Spleen (tissue), 7 donors: ENCODE results near the gene PODXL.

Experiments used
- POLR2A ChIP-seq, 3 donors: fragments of 450-650 bp; IDR thresholded peaks; one replicate each; pipeline ENCODE4 v1.5.1; 2017; ENCODE audit warnings: antibody characterized with exemption in 3 of 3, mild to moderate bottlenecking in 1 of 3
- POLR2AphosphoS5 ChIP-seq, 3 donors: sonication (generic); formaldehyde crosslinking; IDR thresholded peaks; one replicate each; pipeline ENCODE4 v1.5.1; 2017; ENCODE audit warnings: antibody characterized with exemption in 3 of 3
- TF ChIP-seq, protein P1 (sequence below), 11 experiments: fragments of 200-600 bp in 7 of 11; fragments of 450-650 bp in 4 of 11; sonication (generic) in 4 of 11; IDR thresholded peaks in 8 of 11; conservative IDR thresholded peaks in 3 of 11; 1 replicate in 7 of 11; 2 replicates in 4 of 11; pipeline versions ENCODE4 v1.4.0 to v1.8.0; 2016 to 2021; ENCODE audit warnings: antibody characterized with exemption in 11 of 11, inconsistent platforms in 4 of 11, mild to moderate bottlenecking in 1 of 11
- donor health status: DM: no; HTN: no; CAD: no; lungs with moderate emphysema.
- donor health status: DM: no; HTN: no; CAD: no.
- donor health status: DM: no; HTN: no; CAD: no.

GRCh38 chr7:131506597-131506996, 49.8 kb downstream of the PODXL start:
- TF ChIP-seq POLR2AphosphoS5 (IDR thresholded peaks at IDR 0.05) (no peak), POLR2A (IDR thresholded peaks at IDR 0.05) (no peak)
- TF ChIP-seq, protein P1, sequence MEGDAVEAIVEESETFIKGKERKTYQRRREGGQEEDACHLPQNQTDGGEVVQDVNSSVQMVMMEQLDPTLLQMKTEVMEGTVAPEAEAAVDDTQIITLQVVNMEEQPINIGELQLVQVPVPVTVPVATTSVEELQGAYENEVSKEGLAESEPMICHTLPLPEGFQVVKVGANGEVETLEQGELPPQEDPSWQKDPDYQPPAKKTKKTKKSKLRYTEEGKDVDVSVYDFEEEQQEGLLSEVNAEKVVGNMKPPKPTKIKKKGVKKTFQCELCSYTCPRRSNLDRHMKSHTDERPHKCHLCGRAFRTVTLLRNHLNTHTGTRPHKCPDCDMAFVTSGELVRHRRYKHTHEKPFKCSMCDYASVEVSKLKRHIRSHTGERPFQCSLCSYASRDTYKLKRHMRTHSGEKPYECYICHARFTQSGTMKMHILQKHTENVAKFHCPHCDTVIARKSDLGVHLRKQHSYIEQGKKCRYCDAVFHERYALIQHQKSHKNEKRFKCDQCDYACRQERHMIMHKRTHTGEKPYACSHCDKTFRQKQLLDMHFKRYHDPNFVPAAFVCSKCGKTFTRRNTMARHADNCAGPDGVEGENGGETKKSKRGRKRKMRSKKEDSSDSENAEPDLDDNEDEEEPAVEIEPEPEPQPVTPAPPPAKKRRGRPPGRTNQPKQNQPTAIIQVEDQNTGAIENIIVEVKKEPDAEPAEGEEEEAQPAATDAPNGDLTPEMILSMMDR (IDR thresholded peaks at IDR 0.05 in 8 of 11, conservative IDR thresholded peaks at IDR 0.05 in 3 of 11): no peak
